Measurements from ENCODE around the gene KIR2DL1. TPM values are rescaled to one million over a fixed set of nuclear protein-coding genes. Genes with fewer than 3 reads are reported as not detected.

The KIR2DL1 gene
- total and polyA plus RNA-seq, 12 donors, result 0.15 TPM; not detected in 11

GRCh38 chr19:54795758-54796157, 26.2 kb downstream of the KIR2DL1 start:
- TF ChIP-seq CTCF (IDR thresholded peaks at IDR 0.05) (no peak), POLR2A (IDR thresholded peaks at IDR 0.05) (no peak)
- H3K4me3 ChIP-seq, result no peak overlapping the region
- no peaks in the 10 kb centered on the region for H3K9me3 ChIP-seq (replicated peaks in 1 of 3)
- no peaks in the 10 kb centered on the region for H3K27me3 ChIP-seq
- no peaks in the 10 kb centered on the region for H3K36me3 ChIP-seq (replicated peaks in 1 of 2)
- no peaks in the 10 kb centered on the region for H3K4me1 ChIP-seq (replicated peaks in 1 of 2)
- no peak overlapping the region for H3K27ac ChIP-seq
- no peak for DNase-seq
- intact Hi-C loops (cut with DNase I), result no loop called here
- WGBS, 4 donors, result 30 to 41% (median 37%) methylated on average over 1 of the region's 1 CpG

DNA sequence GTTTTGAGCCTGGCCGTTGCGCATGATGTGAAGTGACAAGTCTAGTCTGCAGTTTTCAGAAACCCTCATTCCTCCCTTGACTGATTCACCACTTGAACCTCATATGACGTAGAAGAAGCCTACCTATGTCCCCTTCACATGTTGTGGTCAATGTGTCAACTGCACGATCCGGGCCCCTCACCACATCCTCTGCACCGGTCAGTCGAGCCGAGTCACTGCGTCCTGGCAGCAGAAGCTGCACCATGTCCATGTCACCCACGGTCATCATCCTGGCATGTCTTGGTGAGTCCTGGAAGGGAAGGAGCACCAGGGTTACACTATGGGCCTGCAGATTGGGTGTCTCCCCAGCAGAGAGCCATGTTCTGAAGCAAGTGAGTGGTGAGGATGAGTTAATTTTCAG, 33.8 kb downstream of the KIR2DL1 start, which contains the start of gene KIR2DL4:
Gene KIR2DL4 (plus strand): TSS at position 201 of the 400 bp plus-strand sequence. CDS start 42 bp downstream, at position 243.
- TF ChIP-seq CTCF (IDR thresholded peaks at IDR 0.05) (no peak), POLR2A (IDR thresholded peaks at IDR 0.05) (no peak)
- intact Hi-C loops (cut with DNase I), result no loop called here
- H3K27me3 ChIP-seq, result no peaks in the 10 kb centered on the region
- WGBS, 4 donors, result 78 to 87% (median 80%) methylated on average over 9 to 10 of the region's 10 CpGs
- no peaks in the 10 kb centered on the region for H3K36me3 ChIP-seq (replicated peaks in 1 of 2)
- H3K4me1 ChIP-seq (replicated peaks in 1 of 2), result no peaks in the 10 kb centered on the region
- no peaks in the 10 kb centered on the region for H3K9me3 ChIP-seq (replicated peaks in 1 of 3)
- DNase-seq, result no peak
- no peak within 1 kb of the TSS for H3K27ac ChIP-seq
- no peak within 1 kb of the TSS for H3K4me3 ChIP-seq

DNA sequence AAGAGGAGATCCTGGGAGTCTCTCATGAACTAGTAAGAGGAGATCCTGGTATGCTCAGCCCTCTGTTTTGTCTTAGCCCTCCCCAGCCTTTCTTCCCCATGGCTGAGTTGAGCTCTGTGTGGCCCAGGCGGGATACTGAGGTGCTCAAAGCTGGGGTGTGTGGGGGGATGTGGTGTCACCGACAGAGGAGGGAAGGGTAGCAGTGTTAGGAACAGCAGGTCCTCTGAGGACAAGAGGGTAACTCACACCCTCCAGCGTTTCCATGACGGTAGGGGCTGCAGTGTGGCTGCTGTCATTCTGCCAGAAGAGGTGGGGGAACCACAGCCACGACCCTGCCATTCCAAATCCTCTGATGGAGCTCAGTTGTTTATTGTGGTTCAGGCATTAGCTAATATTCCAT, 34.5 kb downstream of the KIR2DL1 start:
- H3K9me3 ChIP-seq (replicated peaks in 1 of 3), result no peaks in the 10 kb centered on the region
- H3K4me1 ChIP-seq (replicated peaks in 1 of 2), result no peaks in the 10 kb centered on the region
- no peaks in the 10 kb centered on the region for H3K27me3 ChIP-seq
- DNase-seq, result no peak
- intact Hi-C loops (cut with DNase I), result no loop called here
- H3K4me3 ChIP-seq, result no peak overlapping the region
- WGBS, 4 donors, result 52 to 82% (median 59%) methylated on average over 2 to 5 of the region's 5 CpGs
- H3K27ac ChIP-seq, result no peak overlapping the region
- TF ChIP-seq POLR2A (IDR thresholded peaks at IDR 0.05) (no peak), CTCF (IDR thresholded peaks at IDR 0.05) (no peak)
- no peaks in the 10 kb centered on the region for H3K36me3 ChIP-seq (replicated peaks in 1 of 2)

- Histone ChIP-seq H3K27me3 (no peaks in the 10 kb centered on the region), H3K36me3 (replicated peaks in 1 of 2) (no peaks in the 10 kb centered on the region), H3K27ac (no peak overlapping the region), H3K9me3 (replicated peaks in 1 of 3) (no peaks in the 10 kb centered on the region), H3K4me3 (no peak overlapping the region), H3K4me1 (replicated peaks in 1 of 2) (no peaks in the 10 kb centered on the region)
- DNase-seq, result no peak
- intact Hi-C loops (cut with DNase I), result no loop called here
- TF ChIP-seq POLR2A (IDR thresholded peaks at IDR 0.05) (no peak), CTCF (IDR thresholded peaks at IDR 0.05) (no peak)
- 82 to 93% (median 85%) methylated on average over 5 to 10 of the region's 10 CpGs for WGBS, 4 donors
Measured at GRCh38 chr19:54804571-54804970, 35.0 kb downstream of the KIR2DL1 start.
